ENCODE results near the gene HTT.

HTT gene

DNA sequence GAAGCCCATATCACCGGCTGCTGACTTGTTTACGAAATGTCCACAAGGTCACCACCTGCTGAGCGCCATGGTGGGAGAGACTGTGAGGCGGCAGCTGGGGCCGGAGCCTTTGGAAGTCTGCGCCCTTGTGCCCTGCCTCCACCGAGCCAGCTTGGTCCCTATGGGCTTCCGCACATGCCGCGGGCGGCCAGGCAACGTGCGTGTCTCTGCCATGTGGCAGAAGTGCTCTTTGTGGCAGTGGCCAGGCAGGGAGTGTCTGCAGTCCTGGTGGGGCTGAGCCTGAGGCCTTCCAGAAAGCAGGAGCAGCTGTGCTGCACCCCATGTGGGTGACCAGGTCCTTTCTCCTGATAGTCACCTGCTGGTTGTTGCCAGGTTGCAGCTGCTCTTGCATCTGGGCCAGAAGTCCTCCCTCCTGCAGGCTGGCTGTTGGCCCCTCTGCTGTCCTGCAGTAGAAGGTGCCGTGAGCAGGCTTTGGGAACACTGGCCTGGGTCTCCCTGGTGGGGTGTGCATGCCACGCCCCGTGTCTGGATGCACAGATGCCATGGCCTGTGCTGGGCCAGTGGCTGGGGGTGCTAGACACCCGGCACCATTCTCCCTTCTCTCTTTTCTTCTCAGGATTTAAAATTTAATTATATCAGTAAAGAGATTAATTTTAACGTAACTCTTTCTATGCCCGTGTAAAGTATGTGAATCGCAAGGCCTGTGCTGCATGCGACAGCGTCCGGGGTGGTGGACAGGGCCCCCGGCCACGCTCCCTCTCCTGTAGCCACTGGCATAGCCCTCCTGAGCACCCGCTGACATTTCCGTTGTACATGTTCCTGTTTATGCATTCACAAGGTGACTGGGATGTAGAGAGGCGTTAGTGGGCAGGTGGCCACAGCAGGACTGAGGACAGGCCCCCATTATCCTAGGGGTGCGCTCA is 165.8 kb downstream of the HTT start:
- DNase-seq, result no peak

DNA sequence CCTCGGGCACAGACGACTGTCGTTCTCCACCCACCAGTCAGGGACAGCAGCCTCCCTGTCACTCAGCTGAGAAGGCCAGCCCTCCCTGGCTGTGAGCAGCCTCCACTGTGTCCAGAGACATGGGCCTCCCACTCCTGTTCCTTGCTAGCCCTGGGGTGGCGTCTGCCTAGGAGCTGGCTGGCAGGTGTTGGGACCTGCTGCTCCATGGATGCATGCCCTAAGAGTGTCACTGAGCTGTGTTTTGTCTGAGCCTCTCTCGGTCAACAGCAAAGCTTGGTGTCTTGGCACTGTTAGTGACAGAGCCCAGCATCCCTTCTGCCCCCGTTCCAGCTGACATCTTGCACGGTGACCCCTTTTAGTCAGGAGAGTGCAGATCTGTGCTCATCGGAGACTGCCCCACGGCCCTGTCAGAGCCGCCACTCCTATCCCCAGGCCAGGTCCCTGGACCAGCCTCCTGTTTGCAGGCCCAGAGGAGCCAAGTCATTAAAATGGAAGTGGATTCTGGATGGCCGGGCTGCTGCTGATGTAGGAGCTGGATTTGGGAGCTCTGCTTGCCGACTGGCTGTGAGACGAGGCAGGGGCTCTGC is 166.5 kb downstream of the HTT start:
- DNase-seq, result no peak

DNA sequence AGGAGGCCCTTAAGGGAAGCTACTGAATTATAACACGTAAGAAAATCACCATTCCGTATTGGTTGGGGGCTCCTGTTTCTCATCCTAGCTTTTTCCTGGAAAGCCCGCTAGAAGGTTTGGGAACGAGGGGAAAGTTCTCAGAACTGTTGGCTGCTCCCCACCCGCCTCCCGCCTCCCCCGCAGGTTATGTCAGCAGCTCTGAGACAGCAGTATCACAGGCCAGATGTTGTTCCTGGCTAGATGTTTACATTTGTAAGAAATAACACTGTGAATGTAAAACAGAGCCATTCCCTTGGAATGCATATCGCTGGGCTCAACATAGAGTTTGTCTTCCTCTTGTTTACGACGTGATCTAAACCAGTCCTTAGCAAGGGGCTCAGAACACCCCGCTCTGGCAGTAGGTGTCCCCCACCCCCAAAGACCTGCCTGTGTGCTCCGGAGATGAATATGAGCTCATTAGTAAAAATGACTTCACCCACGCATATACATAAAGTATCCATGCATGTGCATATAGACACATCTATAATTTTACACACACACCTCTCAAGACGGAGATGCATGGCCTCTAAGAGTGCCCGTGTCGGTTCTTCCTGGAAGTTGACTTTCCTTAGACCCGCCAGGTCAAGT is 167.5 kb downstream of the HTT start:
- DNase-seq, result no peak

DNA sequence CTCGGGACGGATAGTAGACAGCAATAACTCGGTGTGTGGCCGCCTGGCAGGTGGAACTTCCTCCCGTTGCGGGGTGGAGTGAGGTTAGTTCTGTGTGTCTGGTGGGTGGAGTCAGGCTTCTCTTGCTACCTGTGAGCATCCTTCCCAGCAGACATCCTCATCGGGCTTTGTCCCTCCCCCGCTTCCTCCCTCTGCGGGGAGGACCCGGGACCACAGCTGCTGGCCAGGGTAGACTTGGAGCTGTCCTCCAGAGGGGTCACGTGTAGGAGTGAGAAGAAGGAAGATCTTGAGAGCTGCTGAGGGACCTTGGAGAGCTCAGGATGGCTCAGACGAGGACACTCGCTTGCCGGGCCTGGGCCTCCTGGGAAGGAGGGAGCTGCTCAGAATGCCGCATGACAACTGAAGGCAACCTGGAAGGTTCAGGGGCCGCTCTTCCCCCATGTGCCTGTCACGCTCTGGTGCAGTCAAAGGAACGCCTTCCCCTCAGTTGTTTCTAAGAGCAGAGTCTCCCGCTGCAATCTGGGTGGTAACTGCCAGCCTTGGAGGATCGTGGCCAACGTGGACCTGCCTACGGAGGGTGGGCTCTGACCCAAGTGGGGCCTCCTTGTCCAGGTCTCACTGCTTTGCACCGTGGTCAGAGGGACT is 168.8 kb downstream of the HTT start:
- no peak for DNase-seq

DNA sequence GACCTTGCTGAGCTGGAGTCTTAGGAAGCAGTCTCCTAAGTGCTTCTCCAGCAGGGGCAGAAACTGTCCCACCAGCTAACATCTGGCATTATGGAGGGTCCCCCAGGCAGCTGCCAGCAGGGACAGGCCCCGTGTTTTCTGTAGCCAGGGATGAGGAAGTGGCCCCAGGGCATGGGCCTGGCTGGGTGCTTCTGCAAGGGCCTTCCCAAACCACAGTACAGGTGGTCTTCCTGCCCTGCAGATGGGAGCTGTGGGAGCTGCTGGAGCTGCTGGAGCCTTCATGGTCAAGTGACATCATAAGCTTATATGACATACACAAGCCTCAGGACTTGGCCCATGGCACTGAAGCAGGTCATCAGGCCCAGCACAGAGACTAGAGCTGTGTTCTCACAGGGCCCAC is 169.5 kb downstream of the HTT start:
- no peak for DNase-seq

DNA sequence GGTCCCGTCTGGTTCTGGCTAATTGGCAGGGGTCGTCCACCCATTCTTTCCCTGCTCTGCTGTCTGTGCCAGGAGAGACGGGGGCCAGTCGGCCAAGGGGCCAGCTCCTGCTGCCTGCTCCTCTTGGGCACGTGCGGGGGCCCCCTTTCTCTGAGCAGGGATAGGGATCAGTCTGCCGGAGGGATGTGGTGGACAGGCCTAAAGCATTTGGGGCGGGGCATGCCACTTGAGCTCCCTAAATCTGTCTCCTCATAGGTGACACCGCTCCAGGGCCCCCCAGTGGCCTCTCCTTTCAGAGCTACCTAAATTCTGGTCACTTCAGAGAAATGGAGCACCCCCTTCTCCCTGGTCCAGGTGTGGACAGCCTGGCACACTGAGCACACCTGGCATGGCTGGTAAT is 170.3 kb downstream of the HTT start:
- DNase-seq, result no peak

DNA sequence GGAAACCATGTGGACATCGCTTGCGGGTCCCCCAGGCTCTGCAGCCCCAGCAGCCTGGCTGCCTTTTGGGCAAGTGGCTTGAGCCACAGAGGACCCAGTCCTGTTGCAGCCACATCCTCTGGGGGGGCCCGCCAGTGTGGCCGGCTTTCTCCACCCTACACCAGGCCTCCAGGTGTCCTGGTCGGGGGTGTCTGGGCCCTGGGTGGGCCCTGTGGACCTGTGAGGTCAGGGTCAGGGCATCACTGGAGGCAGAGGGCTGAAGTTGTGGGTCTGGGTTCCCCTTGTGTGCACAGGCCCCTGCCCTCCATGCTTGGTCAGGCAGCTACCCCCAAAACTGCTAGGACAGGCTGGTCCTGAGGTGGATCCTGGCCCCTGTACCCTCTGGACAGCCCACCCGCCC is 171.2 kb downstream of the HTT start:
- no peak for DNase-seq

DNA sequence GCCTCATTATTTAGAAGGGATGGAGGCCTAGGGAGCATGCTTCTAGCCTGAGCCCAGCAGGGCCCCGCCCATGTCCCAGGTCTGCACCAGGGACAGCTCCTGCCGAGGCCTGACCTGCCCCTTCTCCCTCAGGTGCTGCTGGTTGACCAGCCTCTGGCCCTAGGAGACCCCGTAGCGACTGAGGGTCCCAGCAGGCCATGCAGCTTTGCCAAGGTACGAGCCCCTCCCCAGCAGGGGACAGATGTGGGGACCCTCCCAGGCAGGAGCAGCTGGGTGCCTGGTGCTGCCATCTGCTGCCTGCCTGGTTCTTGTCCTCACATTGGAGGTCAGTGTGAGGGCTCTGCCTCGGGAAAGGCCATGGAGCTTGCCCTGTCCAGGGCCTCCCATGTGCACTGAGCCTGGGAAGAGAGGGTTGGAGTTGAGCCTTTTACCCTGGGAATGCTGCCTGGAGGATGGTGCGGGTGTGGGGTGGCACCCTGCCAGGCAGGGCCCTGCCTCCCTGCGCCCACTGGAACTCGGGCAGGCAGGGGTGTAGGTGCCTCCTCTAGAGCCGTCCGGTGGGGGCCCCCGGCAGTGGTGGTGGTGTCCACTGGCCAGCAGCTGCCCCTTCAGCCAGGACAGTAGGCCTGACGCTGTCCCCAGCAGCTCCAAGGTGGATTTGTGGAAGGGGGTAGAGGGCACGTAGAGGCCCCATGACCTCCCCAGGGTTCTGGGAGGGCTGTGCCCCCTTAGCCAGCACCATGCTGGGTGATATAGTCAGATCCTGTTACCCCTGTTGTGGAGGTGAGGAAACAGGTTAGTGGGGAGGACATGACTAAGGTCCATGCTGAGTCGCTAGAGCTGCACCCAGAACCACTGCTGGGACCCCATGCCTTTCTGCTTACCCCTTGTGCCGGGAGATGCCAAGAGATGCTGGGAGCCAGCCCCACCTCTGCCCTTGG is 172.2 kb downstream of the HTT start:
- DNase-seq, result no peak

DNA sequence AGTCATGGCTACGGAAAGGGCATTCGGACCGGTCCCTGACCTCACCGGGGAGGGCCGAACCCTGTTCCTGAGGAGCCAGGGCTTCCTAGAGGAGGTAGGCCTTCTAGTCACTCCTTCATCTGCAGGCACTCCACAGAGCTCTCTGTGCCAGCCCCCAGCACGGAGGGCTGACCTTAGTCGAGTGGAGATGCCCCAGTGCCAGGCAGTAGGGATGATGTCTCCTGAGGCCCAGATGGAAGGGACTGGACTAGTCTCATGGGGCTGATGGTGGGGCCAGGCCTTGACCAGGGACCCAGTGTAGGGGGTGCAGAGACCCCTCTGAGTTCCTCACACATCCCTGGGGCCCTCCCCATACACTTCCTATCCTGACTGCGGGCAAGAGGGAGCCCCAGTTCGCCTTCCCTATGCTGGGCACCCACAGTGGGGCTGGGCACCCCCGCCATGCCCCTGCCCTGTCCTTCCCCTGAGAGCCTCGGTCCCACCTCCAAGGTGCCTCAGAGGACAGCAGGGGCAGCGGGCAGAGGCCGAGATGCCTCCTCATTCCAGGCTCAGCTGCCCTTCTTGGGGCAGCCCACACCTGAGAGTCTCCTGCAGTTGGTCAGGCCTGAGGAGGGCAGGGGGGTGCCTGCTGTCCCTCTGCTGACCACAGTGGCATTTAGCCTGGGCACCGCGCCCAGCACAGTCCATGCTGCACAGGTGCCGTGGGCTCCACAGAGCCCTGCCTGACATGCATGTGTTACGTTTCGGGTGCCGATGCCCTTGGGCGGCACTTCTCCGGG is 173.1 kb downstream of the HTT start:
- DNase-seq, result no peak

DNA sequence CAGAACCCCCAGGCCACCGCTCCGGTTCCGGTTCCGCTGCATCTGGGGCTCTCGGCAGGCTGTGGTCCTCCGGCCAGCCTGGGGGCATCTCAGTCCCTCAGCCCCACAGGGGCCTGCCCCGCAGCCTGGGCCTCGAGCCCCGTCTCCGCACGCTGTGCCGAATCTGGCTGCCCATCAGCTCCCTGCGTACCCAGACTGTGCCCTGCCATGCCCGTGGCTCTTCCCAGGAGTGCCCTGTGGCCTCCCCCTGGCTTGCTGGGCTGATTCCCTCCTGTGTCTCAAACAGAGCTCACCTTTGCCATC is 173.6 kb downstream of the HTT start:
- DNase-seq, result no peak

DNA sequence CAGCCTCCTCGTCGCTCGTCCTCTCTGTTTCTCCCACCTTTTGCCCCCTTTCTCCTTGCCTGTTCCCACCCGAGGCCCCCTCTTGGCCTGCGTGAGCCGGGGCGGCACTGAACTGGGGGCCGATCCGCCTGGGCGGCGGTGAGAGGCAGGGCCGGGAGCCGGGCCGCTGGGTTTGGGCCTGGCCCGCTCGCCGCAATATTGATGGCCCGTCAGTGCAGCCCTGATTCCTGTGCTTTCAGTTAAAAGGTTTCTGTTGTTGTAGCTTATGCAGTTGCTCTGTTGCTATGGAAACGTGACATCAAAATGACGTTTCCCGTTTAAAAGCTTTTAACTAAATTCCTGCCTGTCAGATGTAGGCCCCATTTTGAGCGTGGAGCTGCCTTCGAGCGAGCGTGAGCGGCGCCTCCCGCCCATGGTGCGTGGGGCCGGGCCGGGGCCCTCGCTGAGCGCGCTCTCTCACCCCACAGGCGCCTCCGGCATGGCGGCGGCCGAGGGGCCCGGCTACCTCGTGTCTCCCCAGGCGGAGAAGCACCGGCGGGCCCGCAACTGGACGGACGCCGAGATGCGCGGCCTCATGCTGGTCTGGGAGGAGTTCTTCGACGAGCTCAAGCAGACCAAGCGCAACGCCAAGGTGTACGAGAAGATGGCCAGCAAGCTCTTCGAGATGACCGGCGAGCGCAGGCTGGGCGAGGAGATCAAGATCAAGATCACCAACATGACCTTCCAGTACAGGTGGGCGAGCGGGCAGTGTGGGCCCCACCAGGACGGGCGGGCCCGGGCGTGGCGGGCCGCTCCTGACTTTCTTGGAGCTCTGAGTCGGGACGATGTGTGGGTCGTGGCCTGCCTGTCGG is 174.6 kb downstream of the HTT start, which contains the start of gene MSANTD1:
Gene MSANTD1 (plus strand): TSS at position 349 of the 851 bp plus-strand sequence. CDS start 64 bp downstream, at position 413.
- DNase-seq, result no peak

DNA sequence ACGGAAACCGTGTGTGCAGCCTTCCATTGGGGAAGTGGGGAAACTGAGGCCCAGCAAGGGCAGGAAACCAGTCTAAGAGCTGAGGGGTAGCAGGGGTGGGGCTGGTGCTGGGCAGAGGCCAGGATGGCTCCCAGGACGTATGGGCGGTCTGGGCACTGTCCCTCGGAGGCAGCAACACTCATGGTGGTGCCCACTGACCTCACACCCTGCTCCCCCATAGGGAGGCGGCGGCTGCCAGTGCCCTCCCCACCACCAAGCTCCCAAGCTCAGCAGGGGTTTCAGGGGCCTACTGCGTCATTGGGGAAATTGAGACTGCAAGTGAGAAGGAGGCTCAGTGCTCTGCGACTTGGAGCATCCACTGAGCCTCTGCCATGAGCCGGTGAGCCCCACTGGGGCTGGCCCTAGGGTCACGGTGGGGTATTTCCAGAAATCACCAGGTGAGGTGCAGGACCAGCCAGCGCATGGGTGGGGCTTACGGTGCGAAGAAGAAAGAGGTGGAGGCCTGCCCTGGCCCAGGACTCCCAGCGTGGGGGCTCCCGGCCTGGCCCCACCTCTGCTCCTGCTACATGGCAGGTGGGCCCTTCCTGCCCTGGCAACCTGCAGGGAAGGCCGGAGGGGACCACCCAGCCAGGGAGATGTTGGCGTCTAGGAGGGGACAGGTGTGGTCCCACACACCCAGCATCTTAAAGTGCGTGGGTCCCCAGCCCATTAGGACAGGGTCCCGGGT is 175.4 kb downstream of the HTT start:
- no peak for DNase-seq

DNA sequence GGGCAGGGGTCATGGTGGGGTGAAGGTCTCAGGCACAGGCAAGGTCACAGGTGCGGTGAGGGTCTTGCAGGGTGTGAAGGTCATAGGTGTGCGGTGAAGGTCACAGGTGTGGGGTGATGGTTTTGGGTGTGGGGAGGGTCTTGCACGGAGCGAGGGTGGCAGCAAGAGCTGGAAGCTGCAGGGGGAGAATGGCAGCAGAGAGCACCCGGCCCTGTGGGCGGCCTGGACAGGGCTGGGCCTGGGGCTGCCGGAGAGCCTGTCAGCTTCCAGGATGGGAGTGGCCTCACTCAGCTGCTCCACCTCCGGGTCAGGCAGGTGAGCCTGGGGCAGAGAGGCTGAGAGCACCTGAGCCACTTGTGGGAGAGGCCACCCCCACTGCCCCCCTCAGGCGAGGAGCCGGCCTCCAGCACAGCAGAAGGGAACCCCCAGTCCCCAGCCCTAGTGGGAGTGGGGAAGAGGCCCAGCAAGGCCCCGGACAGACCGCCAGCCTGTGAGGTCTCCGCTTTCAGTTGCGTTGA is 176.0 kb downstream of the HTT start:
- DNase-seq, result no peak

DNA sequence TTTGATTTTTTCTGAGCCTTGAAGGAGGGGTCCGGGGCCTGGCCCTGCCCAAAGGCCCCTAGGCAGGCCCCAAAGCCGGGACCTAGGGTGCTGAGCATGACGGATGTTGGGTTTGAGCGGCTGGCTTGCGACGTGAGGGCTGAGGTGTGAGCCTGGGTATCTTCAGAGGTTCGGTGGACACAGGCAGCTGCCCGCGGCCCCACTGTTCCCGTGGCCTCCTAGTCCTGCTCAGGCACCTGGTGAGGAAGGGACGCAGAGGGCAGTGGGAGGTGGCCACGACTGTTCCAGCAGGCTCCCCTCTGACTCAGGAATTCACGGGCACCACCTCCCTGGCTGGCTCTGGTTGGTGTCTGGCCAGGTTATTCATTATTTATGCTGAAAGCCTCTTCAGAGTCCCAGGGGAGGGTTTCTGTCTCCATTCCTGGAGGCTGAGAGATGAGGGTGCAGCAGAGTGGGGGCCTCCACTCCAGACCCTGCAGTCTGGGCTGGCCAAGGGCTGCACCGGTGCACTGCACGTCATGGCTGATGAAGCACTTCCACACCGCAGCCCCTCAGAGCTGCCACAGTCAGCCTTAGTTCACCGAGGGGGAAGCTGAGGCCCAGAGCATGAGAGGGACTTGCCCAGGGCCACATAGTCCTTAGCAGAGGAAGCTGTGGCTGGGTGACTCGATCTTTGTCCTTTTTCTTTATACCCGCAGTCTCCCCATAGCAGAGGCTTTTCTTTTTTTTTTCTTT is 176.6 kb downstream of the HTT start:
- no peak for DNase-seq

DNA sequence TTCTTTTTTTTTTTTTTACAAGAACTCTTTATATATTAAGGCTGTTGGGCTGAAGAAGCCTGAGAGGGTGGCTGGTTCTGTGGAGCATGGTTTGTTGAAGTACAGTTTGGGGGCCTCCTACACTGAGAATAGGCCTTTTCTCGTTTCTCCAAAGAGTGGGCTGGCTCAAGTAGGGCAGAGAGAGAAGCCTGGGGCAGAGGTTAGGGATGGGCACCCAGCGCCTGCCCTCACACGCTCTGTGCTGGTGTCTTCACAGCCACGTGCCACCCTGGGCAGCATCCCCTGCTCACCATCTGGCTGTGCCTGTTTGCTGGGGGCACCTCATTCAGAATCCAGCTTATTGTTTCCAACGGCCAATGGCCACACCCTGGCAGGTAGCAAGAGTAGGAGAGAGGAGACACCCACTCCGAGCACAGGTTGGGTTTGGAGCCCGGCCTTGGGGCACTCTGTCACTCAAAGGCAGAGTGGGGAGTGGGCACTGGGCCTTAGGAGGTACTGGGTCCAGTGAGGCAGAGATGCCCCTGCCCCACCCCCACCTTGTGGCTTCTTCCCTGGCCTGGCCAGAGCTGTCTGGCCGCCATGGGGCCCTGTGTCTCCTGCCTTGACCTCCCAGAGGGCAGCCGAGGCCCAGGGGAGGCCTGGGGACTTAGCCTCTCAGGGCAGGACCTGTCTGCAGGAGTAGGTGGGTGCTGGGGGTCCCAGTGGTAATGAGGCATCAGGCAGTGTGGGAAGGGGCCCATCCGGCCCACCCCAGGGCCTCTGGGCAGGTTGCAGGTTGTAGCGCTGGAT is 177.4 kb downstream of the HTT start:
- no peak for DNase-seq

DNA sequence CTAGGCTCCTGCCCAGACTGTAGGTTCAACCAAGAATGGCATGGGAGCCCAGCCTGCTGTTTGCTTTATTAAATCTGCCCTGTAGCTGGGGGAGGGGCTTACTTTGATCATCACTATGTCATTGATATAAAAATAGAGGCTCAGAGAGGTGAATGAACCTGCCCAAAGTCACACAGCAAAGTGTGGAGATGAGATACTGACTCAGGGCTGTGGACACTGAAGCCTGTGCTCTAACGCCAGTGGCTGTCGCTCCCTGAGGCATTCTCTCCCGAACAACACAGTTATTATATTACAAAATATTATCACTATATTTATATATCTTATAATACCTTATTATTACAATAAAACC is 178.0 kb downstream of the HTT start:
- no peak for DNase-seq

DNA sequence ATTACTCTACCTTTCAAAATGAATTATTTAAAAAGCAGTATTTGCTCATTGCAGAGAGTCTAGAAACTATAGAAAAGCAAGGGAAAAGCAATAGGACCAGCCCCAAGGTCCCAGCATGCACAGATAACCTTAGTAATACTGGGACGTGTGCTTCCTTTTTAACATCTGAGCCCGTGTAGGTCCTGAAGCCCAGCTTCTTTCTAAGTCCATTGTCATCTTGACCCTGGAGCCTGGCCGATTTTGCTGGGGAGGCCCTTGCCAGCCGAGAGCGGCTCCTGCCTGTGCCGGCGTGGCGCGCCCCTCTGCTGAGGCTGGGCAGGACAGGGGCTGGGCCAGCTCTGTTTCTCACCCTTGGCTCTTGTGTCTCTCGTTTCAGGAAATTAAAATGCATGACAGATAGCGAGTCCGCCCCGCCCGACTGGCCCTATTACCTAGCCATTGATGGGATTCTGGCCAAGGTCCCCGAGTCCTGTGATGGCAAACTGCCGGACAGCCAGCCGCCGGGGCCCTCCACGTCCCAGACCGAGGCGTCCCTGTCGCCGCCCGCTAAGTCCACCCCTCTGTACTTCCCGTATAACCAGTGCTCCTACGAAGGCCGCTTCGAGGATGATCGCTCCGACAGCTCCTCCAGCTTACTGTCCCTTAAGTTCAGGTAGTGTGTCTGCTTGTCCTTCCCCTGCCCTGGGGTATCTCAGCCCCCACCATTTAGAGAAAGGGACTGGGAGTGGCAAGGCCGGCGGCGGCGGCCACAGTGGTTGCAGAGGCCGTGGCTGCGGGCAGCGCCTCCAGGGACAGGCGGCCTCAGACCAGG is 178.6 kb downstream of the HTT start:
- no peak for DNase-seq
